Thyroid gland (tissue), 4 donors: Measurements from ENCODE around the gene SLC30A2.

Experiments
- CTCF ChIP-seq, 6 experiments: fragments of 200-600 bp in 3 of 6; fragments of 450-650 bp in 3 of 6; sonication (generic) in 3 of 6; IDR thresholded peaks; one replicate each; pipeline ENCODE4 v1.5.1; 2016 to 2019; ENCODE audit warnings: antibody characterized with exemption in 6 of 6, mild to moderate bottlenecking in 2 of 6, inconsistent platforms in 1 of 6, moderate library complexity in 1 of 6
- POLR2A ChIP-seq, 2 donors: fragments of 450-650 bp; IDR thresholded peaks; one replicate each; pipeline ENCODE4 v1.6.1; 2017; ENCODE audit warnings: antibody characterized with exemption in 2 of 2, mild to moderate bottlenecking in 2 of 2, moderate library complexity in 1 of 2

GRCh38 chr1:26082020-26082350, 36.1 kb upstream of the SLC30A2 start:
- TF ChIP-seq CTCF (IDR thresholded peaks at IDR 0.05): no peak
- no peak for TF ChIP-seq POLR2A (IDR thresholded peaks at IDR 0.05)
